HG03135 (cell line): ENCODE data around the gene LGR6.

Experiments used
- ATAC-seq: cut with Tn5 transposase; IDR thresholded peaks from one replicate; pipeline ENCODE4 v1.9.1; 2021; ENCODE audit warnings: mild to moderate bottlenecking, moderate library complexity; ENCODE audit not compliant: unreplicated experiment

Gene LGR6

DNA sequence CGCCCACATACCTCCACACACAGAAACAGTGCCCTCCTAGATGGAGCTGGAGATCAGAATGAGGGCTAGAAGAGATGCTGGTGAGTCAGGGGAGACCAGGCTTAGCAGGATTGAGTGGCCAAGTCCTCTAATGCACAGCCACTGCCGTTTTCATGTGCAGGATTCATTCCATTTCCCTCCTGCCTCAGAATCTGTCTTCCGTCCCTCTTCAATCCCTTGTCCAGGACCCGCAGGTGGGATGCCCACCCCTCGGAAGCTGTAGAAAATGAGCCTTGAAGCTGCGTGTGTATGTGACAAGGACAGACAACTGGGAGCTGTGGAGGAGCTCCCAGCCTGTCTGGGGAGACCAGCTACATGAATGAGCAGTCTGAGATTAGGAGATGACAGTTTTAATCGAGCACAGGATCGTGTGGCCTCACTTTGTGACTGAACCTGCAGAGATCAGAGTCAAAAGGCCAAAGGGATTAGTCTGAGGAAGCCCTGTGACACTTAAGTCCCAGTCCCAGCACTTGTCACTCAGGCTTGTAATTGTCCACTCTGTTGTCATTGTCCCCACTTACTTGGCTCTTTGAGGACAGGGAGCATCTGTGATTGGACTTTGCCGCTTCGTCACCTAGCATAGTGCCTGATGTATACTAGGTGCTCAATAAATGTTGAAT, 22.0 kb downstream of the LGR6 start:
- ATAC-seq = no peak

DNA sequence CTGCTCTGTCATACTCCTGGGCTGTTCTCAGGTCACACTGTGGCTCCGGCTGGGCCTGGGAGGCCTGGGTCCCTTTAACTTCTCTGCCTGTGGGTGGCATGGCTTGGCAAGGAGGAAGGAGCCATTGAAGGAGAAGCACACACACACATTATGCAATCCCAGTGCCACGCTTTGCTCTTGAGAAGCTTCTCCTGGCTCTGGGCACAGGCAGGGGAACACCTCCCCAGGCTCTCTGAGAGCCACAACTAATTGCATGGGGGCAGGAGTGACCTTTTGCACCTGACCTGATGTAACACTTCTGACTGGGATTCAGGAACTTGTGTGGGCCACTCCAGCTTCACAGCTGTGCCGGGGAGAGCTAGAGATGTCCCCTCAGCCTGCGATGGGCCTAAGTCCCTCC, 23.1 kb downstream of the LGR6 start:
- no peak for ATAC-seq

GRCh38 chr1:202217516-202217915, 23.9 kb downstream of the LGR6 start:
- no peak for ATAC-seq

DNA sequence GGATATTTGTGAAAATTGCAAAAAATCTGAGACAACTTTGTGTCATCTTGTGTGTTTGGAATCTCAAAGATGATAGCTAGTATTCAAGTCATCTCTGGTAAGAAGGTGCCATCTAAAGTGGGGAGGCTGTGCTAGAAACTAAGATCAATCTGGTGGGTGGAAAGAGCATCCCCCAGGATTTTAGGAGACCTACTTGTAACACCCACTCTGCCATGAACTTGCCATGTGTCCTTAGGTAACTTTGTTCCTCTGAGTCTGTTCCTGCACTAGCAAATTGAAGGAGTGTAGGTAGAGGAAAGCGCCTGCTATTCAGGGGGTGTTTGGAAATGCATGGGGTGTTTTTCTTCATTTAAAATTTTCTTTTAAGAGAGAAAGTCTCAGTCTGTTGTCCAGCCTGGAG, 24.4 kb downstream of the LGR6 start:
- ATAC-seq = no peak

DNA sequence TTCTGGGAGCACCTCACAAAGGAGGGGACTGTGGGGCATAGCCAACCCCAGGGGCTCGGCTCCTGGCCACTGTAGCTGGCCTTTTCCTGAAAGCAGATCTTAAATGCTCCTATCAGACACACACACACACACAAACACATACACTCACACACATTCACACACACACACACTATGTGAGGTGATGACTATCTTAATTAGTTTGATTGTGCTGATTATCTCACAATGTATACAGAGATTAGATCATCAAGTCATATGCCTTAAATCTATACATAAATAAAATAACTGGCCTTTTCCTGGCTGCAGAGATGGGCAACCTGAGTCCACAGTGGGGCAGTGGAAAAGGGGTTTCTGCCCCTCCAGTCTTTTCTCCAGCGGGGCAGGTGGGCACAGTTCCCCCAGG, 27.1 kb downstream of the LGR6 start:
- no peak for ATAC-seq

DNA sequence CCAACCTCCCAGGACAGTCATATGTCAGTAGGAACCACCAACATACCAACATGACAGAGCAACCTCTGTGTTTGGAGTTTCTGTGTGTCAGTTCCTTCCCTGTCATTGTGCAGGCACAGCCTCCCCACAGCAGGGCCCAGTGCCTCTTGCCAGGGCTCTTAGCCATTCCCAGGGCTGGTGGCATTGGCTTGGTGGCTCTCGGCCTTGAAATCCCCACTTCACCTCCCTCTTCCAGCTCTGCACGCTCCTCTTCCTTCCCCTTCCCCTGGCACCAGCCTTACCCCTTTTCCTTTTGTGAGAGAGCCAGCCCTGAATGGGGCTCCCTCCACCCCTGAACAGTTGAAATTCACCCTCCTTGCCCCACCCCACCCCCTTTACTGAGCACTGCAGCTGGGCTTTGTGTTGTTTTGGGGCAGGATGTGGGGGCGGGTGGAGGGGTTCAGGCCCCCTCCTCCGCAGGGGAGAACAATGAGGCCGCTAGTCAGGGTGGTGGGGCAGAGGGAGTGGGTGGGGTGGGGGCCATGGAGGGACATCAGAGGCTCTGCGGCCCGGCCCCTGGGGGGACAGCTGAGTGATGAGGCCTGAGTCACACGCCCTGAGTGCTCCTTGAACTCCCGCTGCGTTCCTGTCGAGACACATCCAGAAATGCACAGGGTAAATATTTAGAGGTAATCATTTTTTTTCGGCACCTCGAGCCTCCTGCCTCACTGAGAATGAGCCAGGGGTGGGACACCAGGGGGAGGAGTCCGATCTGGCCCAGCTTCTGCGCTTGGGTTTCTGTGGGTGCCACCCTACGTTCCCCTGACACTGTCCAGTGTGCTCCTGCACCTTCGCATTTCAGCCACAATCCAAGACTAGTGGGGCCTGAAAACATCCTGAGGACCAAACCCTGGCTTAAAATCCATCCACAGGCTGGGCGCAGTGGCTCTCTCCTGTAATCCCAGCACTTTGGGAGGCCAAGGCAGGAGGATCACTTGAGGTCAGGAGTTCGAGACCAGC, 28.6 kb downstream of the LGR6 start:
- no peak for ATAC-seq

- ATAC-seq = no peak
These were observed 29.7 kb downstream of the LGR6 start for GRCh38 chr1:202223121-202223860.

GRCh38 chr1:202224453-202224852, 30.9 kb downstream of the LGR6 start:
- no peak for ATAC-seq

DNA sequence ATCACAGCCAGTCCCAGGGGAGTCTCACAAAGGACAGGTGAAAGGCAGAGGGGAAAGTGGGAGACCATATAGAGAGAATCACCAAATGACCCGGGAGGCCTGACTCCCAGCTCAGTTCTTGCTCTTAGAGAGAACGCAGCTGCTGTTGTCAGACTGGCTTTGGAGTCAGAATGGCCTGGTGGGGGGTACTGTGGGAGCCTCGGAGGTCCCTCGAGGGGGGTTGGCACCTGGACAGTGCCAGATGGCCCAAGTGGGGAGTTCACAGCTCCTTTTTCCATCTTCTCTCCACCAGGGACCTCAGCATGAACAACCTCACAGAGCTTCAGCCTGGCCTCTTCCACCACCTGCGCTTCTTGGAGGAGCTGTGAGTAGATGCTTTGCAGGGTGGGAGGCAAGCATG, 31.5 kb downstream of the LGR6 start:
- ATAC-seq = no peak

- ATAC-seq = no peak
These were observed 33.6 kb downstream of the LGR6 start for GRCh38 chr1:202227053-202227672.

GRCh38 chr1:202227997-202228401, 34.4 kb downstream of the LGR6 start:
- no peak for ATAC-seq

- ATAC-seq = no peak
These were observed 35.0 kb downstream of the LGR6 start for GRCh38 chr1:202228484-202229122.

DNA sequence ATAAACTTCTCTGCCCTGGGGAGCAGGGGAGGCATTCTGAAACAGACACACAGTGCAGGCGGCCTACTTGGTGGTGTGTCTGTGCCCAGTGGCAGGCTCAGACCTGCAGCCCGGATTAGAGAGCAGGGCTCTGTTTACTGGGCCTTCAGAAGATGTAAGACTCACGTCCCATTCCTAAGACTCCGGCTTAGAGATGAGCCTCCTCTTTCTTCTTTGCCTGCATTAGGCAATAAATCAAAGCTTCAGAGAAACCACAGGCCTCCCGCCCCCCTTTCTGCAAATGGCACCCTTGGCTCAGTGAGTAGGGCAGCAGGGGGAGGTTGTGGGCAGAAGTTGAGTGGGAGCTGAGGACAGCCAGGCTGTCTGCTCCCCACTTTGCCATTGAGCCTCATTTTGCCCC, 35.8 kb downstream of the LGR6 start:
- ATAC-seq = no peak

GRCh38 chr1:202230061-202230938, 36.7 kb downstream of the LGR6 start:
- no peak for ATAC-seq

DNA sequence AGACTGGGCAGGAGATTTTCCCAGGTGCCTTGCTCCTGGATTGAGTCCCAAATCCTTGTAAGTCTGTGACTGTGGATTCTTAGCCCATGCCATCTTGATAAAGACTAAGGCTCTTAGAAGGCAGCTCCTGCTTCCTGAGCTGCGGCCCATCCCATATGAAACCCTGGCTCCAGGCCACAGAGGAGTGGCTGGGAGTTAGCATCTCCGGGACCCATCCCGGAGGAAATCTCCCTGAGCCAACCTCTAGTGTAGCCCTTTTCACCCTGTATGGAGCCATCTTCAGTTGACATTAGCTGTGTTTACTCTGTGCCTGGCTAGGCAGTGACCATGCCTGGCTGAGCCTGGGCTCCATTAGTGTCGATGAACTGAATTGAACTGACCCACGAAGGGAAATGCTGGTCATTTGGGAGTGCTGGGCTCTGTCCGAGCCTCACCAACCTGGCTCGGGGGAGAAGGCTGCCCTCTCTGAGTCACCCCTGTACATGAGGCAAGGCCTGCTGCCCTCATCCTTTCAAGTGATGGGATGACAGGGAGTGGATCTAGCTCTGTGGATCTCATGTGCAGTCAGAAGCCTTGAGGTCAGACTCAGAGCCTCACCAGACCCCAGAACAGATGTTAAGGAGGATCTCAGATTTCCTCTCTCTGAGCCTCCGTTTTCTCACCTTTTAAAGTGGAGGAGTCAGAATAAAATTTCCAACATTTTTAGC, 37.5 kb downstream of the LGR6 start:
- no peak for ATAC-seq

DNA sequence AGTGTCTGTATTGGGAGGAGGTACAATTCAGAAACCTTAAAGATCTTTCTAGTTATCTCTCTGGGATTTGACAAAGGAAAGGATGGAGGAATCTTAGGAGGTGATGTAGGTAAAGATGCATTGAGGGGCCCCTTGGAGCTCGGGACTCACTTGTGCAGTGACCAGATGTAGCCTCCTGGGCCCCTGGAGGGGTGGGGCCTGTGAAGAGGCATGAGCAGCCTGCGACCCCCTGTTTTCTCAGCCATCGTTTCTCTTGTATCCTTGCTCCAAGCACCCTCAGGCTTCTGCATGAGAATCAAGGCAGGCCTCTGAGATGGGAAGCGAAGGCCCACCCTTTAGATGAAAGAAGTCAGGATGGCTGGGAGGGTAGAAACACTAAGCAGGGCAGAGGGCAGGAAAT, 39.6 kb downstream of the LGR6 start:
- no peak for ATAC-seq

DNA sequence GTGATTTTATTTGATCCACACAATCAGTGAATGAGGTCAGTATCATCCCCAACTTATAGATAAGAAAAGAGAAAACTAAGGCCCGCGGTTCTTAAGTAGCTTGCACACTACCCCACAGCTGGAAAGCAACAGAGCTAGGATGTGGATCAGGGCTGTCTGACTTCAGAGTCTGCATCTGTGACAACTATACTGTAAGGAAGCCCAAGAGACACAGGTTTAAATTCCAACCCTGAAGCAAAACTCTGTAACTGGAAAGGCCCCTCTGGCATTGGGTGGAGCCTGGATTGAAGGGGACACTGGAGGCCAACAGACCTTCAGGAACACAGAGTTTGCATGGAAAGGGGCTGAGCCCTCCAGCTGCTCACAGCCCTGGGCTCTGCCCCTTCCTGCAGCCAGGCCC, 40.2 kb downstream of the LGR6 start:
- no peak for ATAC-seq

GRCh38 chr1:202234331-202235002, 40.9 kb downstream of the LGR6 start:
- ATAC-seq = no peak
